Measurements from ENCODE around the gene FSTL5.

FSTL5 gene

DNA sequence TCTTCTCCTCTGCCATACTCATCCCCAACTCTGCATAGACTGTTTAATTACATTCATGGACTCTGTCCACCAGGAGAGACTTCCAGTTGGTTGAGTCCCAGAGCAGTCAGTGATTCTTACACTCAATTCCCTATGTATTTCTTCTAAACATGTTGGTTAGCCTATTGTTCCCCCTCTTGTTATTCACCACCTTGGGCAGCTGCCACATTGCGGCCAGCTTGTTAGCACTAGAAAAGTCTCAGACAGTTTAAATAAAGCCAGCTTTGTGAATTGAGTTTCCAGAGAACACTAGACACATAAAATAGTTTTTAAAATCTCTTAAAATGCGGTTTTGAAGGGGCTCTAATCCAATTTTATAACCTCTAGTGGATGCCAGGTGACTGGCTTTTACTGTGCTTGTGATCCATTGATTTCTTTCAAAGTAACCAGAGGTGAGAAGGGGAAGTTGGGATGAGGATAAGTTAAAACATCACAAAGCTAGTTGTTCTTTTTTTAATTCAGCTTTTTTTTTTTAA is 827.7 kb downstream of the FSTL5 start:
- ATAC-seq (no peak), DNase-seq (no peak)

Measured in stimulated activated naive CD8-positive, alpha-beta T cell treated with anti-CD3 and anti-CD28 coated beads, Interleukin-15, Interleukin-2, amounts not matched to agents 100 U/mL and 50 U/mL, for 24 hours (primary cell).